Dermis blood vessel endothelial cell (primary cell): ENCODE results near the gene TRAFD1. TPM values are rescaled to one million over a fixed set of nuclear protein-coding genes. Genes with fewer than 3 reads are reported as not detected.

Experiments
- DNase-seq: peaks from one replicate; pipeline ENCODE4 v3.0.0; 2010
- total RNA-seq: library from RNA; depleted of rRNA; stranded (reverse); fragments of >200 nt; gene quantifications from 2 replicates; pipeline ENCODE4 v1.2.3, GENCODE V29; 2014

TRAFD1 gene
- total RNA-seq, 1 donor from 2014 or later: 37.9 TPM

GRCh38 chr12:112161711-112162110 lies 36.4 kb downstream of the TRAFD1 start:
- DNase-seq: no peak

- DNase-seq: no peak
Measured at GRCh38 chr12:112162241-112162790, 37.0 kb downstream of the TRAFD1 start.

- DNase-seq: no peak
Measured at GRCh38 chr12:112163056-112163455, 37.7 kb downstream of the TRAFD1 start.

GRCh38 chr12:112163471-112163991 lies 38.2 kb downstream of the TRAFD1 start:
- DNase-seq: no peak

GRCh38 chr12:112164011-112164660 lies 38.8 kb downstream of the TRAFD1 start:
- DNase-seq: no peak

GRCh38 chr12:112165624-112166023 lies 40.3 kb downstream of the TRAFD1 start:
- DNase-seq: no peak

- no peak for DNase-seq
Measured at GRCh38 chr12:112166051-112167015, 41.0 kb downstream of the TRAFD1 start.

GRCh38 chr12:112167031-112167461 lies 41.7 kb downstream of the TRAFD1 start:
- no peak for DNase-seq

- DNase-seq: no peak
Measured at GRCh38 chr12:112167718-112168525, 42.6 kb downstream of the TRAFD1 start.

- DNase-seq: no peak
Measured at GRCh38 chr12:112168561-112168971, 43.2 kb downstream of the TRAFD1 start.

- DNase-seq: no peak
Measured at GRCh38 chr12:112169161-112169872, 44.0 kb downstream of the TRAFD1 start.

- DNase-seq: no peak
Measured at GRCh38 chr12:112169966-112170365, 44.6 kb downstream of the TRAFD1 start.

- peak; percentile 44 for DNase-seq
Measured at GRCh38 chr12:112170376-112170775, 45.0 kb downstream of the TRAFD1 start.

GRCh38 chr12:112170971-112171596 lies 45.7 kb downstream of the TRAFD1 start:
- no peak for DNase-seq

- DNase-seq: no peak
Measured at GRCh38 chr12:112172556-112173324, 47.4 kb downstream of the TRAFD1 start.

GRCh38 chr12:112175361-112176155 lies 50.2 kb downstream of the TRAFD1 start:
- DNase-seq: no peak

- no peak for DNase-seq
Measured at GRCh38 chr12:112176321-112177010, 51.1 kb downstream of the TRAFD1 start.

- no peak for DNase-seq
Measured at GRCh38 chr12:112178796-112179195, 53.4 kb downstream of the TRAFD1 start.

- no peak for DNase-seq
Measured at GRCh38 chr12:112179341-112179740, 54.0 kb downstream of the TRAFD1 start.
